HG03135 (cell line): ENCODE measurements around the gene MAP3K10.
"Not testable (repeated sequence)": the region's sequence is repeated elsewhere in the genome, so short reads cannot be mapped to it uniquely, and the experiment has no call there.

Source experiments
- ATAC-seq: cut with Tn5 transposase; IDR thresholded peaks from one replicate; pipeline ENCODE4 v1.9.1; 2021; ENCODE audit warnings: mild to moderate bottlenecking, moderate library complexity; ENCODE audit not compliant: unreplicated experiment

Gene MAP3K10

GRCh38 chr19:40216013-40216776 is 25.0 kb downstream of the MAP3K10 start:
- ATAC-seq: no peak

DNA sequence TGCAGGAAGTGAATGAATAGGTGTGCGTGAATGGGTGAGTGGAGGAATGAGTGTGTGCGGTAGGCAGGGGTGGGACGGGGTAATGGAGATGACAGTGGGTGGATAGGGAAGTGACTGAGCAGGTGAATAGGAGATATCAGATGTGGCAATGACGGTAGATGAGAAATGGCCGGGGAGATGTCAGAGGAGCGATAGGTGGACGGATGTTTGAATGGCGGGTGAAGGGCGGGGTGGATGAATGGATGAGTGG is 25.5 kb downstream of the MAP3K10 start:
- no peak for ATAC-seq

DNA sequence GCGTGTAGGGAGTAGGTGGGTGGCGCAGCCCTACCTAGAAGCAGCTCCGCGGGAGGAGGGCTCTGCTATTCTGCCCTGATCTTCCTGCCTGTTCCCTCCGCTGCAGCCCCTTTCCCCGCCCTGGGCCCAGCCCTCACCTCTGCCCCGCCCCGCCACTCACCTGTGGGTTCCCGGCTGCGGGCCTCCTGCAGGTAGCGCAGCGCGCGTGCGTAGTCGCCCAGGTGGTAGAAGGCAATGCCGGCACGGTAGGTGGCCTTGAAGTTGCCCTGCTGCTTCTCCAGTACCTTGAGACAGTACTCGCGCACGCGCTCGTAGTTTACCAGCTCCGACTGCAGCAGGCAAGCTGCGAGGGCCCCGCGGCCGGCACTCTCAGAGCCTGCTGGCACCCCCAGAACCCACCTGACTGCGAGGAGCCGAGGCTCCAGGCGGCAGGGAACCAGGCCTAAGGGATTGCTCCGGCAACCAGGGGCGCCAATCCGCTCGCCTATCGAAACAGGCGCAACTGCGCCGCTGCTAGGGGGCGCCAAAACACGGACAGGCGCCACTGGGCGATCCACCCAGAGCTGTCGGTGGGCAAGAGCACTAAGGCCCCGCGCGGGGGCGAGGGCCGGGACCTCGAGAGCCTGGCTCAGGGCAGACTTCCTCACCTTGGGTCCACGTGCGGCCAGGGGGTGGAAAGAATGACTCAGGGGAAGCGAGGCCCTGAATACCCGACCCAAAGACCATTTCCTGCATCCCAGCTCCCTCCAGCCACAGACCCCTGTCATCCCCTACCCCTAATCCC is 26.0 kb downstream of the MAP3K10 start:
- ATAC-seq: no peak

DNA sequence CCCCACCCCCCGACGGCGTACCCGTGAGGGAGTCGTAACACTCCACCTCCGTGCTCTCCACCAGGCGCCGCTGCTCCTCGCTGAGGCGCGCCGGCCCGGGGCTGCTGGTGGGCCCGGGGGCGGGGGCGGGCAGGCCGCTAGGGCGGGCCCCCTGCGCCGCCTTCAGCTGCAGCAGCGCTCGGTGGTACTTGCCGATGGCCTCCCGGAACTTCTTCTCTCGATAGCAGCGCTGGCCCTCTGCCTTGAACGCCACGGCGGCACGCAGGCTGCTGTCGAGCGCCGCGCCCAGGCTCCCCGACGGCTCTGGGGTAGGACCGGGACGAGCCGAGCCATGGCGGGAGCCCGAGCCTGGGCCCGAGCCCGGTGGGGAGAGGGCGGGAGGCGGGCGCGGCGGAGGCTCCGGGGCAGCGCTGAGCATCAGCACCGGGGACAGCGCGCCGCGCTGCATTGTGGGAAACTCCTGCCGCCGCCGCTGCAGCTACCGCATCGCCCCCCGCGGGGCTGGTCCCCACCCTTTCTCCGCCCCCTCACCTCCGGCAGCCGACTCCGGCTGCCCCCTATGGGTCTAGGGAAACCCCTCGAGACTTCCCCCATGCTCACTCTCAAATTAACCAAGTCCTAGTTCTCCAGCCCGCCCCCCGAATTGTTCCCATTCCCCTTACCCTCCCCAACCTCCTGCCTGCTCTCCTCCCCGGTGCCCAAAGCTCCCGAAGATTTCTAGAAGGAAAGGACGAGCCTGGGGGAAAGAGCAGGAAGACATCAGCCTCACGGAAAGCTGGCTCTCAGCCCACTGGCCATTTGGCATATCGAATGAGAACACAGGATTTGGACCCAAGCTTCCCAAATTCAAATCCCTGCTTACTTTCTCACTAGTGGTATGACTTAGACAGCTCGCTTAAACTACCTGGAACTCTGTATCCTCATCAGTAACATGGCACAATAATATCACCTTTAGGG is 27.0 kb downstream of the MAP3K10 start, which contains the start of gene TTC9B:
TTC9B (minus strand) TSS at position 451 of the 957 bp plus-strand sequence; CDS start at position 448, 3 bp downstream.
- ATAC-seq: no peak

DNA sequence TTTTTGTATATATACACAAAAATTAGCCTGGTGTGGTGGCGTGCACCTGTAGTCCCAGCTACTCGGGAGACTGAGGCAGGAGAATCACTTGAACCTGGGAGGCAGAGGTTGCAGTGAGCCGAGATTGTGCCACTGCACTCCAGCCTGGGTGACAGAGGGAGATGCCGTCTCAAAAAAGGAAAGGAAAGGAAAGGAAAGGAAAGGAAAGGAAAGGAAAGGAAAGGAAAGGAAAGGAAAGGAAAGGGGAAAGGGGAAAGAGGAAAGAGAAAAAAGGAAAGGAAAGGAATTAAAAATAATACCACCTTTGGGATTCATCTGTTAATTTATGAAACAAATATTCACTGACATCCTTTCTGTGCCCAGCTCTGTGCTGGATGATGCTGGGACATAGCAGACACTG is 27.8 kb downstream of the MAP3K10 start:
- ATAC-seq: not testable (repeated sequence)

DNA sequence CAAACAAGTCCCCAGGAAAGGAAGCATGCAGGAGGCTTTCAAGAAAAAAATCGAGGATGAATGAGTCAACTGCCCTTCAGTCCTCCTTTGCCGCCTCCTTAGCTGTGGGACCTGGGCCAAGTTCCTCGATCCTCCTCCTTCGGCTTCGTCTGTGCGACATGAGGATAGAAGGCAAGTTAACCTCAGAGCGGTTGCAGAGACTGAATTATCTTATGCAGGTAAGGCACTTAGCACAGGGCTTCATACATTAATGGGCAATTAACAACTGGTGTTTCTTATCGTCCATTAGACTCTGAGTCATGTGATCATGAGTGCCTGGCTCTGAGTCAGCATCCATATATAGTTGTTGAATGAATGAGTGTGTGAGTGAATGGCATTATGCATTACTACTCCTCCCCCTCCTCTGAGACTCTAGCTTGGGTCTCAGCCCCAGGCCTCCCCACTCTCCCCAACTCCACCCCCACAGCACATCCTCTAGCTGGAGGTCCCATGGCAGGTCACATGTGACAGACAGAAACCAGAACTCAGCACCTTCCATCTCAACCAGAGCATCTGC is 28.6 kb downstream of the MAP3K10 start:
- ATAC-seq: no peak

- ATAC-seq: no peak
Measured at GRCh38 chr19:40220674-40221073, 29.4 kb downstream of the MAP3K10 start.

DNA sequence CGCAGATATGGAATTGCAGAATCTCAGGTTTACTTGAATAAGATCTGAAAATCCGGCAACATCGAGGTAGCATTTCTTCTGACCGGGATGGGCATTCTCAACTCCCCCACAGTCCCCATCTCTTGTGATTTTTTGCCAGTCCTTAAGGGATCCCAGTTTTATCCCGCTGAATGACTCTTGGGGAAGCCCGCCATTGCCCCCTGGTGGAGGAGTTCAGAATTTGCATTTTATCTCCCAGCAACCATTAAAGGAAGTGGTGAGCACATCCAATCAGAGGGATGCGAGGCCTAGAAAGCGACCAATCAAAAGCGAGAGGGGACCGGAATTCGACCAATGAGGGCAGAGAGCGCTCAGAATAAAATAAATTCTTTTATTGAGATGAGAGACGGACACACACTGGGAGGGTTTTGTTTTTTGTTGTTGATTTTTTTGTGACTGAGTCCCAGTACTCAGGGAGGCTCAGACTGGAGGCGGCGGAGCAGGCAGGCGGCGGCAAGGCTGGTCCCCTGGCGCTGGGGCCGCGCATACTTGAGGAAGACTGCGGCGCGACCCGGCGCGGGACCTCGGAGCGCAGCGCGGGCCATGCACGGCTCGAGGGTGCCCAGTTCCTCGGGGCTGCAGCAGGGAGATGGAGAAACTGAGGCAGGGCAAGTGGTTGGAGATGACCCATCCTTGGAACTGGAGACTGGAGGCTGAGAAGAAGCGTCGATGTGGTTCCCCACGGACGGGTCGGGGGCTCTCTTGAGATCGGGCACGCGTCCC is 30.8 kb downstream of the MAP3K10 start:
- ATAC-seq: no peak

GRCh38 chr19:40223135-40223822 is 32.1 kb downstream of the MAP3K10 start:
- no peak for ATAC-seq

GRCh38 chr19:40224342-40225150 is 33.3 kb downstream of the MAP3K10 start:
- ATAC-seq: no peak

DNA sequence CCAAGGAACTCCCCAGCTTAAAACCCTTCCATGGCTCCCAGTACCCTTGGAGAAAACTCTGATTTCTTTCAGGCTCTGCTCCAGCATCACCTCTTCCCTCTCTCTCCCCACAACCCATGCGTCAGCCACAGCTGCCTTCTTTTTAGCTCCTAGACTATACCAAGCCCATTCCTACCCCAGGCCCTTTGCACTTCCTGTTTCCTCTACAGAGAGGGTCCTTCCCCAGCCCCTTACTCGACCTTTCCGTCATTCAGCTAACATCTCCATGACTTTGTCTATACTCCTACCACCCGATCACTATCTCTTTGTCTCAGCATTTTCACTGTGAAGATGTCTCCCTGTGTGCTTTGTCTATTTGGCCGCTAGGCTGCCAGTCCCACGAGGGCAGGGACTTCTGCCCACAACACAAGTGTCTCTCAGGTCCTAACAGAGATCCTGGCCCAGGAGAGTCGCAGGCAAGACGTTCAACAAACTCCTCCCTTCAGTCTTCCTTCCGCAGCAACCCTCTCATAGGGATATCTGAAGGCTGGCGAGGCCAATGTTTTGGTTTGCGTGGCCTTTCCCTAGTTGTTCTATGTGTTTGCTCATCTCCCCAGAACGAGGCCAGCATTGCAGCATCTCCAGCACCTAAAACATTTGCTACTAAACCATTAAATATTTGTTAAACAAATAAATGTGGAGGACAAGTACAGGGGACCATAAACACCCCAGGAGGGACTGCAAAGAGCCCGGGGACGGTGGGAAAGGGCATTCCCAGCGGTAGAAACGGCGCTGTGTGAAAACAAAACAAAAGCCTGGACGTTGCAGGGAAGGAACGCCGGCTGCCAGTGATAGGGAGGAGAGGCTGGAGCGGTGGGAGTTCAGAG is 34.4 kb downstream of the MAP3K10 start:
- ATAC-seq: no peak

DNA sequence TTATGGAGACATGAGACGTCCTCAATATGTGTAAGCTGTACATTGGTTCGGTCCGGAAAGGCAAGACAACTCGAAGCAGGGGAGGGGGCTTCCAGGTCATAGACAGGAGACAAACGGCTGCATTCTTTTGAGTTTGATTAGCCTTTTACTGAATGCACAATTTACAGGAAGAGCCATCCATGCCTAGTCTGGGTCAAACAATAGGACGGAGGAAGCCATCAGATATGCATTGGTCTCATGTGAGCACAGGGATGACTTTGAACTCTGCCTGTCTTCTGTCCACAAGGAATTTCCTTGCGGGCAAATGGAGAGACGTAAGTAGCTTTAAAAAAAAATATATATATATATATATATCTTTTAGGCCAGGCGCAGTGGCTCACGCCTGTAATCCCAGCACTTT is 37.1 kb downstream of the MAP3K10 start:
- ATAC-seq: no peak

DNA sequence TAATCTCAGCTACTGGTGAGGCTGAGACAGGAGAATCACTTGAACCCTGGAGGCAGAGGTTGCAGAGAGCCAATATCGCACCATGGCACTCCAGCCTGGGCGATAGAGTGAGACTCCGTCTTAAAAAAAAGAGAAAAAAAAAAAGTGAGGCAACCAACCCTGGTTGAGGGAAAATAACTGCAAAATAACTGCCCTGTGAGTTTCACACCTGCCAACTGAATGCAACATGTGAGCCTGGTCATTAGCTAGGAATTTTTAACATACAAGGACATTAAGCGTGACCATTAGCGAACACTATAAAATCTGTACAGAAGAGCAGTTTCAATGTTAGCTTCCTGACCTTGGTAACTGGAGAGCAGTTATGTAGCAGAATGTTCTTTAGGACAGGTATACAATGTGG is 37.6 kb downstream of the MAP3K10 start:
- no peak for ATAC-seq

- no peak for ATAC-seq
Measured at GRCh38 chr19:40229484-40229883, 38.3 kb downstream of the MAP3K10 start.

DNA sequence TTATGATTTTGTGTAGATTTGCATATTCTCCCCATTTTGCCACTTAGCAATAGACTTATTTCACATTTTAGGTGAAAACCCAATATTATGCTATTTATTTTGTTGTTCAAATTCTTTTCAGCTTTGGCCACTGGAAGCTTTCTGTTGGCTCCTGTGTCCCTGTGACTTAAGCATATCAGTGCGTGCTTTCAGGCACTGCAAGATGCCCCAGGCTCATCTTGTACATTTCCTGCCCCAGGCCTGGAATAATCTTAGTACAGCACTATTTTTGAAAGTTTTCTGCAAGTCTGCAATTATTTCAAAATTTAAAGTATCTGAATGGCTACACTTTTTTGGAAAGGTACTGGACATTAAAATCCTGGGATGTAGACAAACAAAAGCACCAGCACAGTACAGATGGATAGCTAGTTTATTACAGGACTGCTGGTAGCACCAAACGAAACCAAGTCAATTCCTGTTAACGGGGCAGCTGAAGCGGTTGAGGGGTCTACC is 38.7 kb downstream of the MAP3K10 start:
- no peak for ATAC-seq

DNA sequence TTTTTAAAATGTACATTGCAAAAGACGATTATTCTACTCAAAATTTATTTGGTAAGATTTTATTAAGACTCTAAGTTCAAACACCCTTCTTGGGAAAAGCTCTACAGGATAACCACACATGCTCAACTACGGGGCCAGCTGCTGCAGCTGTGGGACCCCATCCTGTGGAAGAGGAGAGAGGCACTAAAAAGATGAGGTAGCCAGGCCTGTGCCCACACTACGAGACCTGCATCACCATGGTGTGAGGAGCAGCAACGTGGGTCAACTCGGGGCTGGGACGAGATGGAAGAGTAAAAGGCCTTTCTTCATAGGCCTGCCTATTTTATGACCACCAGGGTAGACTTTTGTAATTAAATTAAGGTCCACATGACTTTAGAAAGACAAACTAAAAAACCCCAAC is 39.8 kb downstream of the MAP3K10 start:
- ATAC-seq: no peak

- no peak for ATAC-seq
Measured at GRCh38 chr19:40231544-40232424, 40.6 kb downstream of the MAP3K10 start.
